H1 (cell line): ENCODE measurements around the gene APOBR. TPM values are rescaled to one million over a fixed set of nuclear protein-coding genes. Genes with fewer than 3 reads are reported as not detected.

Experiments
- CTCF ChIA-PET: fragments of 300-600 bp; sonication (Branson Sonifier 250); formaldehyde crosslinking; loops from one replicate; lab custom pipeline; 2021; ENCODE audit not compliant: partially characterized antibody; lab: Charles Lee
- POLR2A ChIA-PET: fragments of 300-600 bp; sonication (Branson Sonifier 250); formaldehyde crosslinking; loops from one replicate; lab custom pipeline; 2021; ENCODE audit warnings: inconsistent platforms; ENCODE audit not compliant: partially characterized antibody; lab: Charles Lee
- DNase-seq, 2 experiments: peaks; one replicate each; pipeline versions ENCODE4 v3.0.0 to v3.0.0-alpha.2; 2010 to 2022; ENCODE audit warnings: low spot score in 2 of 2, low read depth in 1 of 2, mixed read lengths in 1 of 2
- FAIRE-seq: peaks from 2 replicates; lab custom pipeline; 2011; peaks lifted over from hg19 to GRCh38; lab: Jason Lieb, UNC
- H2AFZ ChIP-seq: 2 replicates; pipeline ENCODE4 v1.8.1; 2012; ENCODE audit warnings: low read length, inconsistent platforms
- H2AK5ac ChIP-seq: 2 replicates; pipeline ENCODE4 v1.6.1; 2013; ENCODE audit warnings: low read depth, low read length
- H2BK120ac ChIP-seq: replicated peaks from 2 replicates; pipeline ENCODE3; 2013; ENCODE audit warnings: low read depth, low read length, inconsistent platforms
- H2BK12ac ChIP-seq: 2 replicates; pipeline ENCODE4 v1.6.1; 2013; ENCODE audit warnings: low read depth, low read length
- H2BK15ac ChIP-seq: 2 replicates; pipeline ENCODE4 v1.6.1; 2013; ENCODE audit warnings: low read length
- H2BK20ac ChIP-seq: 2 replicates; pipeline ENCODE4 v1.6.1; 2013; ENCODE audit warnings: low read length
- H2BK5ac ChIP-seq: 2 replicates; pipeline ENCODE4 v1.6.1; 2013; ENCODE audit warnings: low read depth, low read length
- H3K14ac ChIP-seq: 2 replicates; pipeline ENCODE4 v1.6.1; 2013; ENCODE audit warnings: inconsistent platforms; ENCODE audit not compliant: insufficient read length
- H3K18ac ChIP-seq: 2 replicates; pipeline ENCODE4 v1.6.1; 2013; ENCODE audit warnings: low read length; ENCODE audit errors: extremely low read depth
- H3K23ac ChIP-seq: 2 replicates; pipeline ENCODE4 v1.6.1; 2013; ENCODE audit warnings: inconsistent platforms; ENCODE audit not compliant: insufficient read length
- H3K23me2 ChIP-seq: 2 replicates; pipeline ENCODE4 v1.6.1; 2013; ENCODE audit warnings: low read depth, low read length
- H3K27ac ChIP-seq: 2 replicates; pipeline ENCODE4 v1.6.1; 2011; ENCODE audit warnings: low read depth, low read length, inconsistent platforms
- H3K27me3 ChIP-seq, 4 experiments: replicated peaks in 1 of 4; 1 replicate in 1 of 4; 2 replicates in 3 of 4; pipeline versions ENCODE4 v1.6.1 to v1.8.1; 2011 to 2013; ENCODE audit warnings: low read length in 3 of 4, mild to moderate bottlenecking in 3 of 4, inconsistent platforms in 2 of 4, mixed read lengths in 2 of 4, moderate library complexity in 1 of 4; ENCODE audit not compliant: control insufficient read depth in 3 of 4, insufficient read depth in 3 of 4; ENCODE audit errors: extremely low read depth in 1 of 4
- H3K36me3 ChIP-seq, 4 experiments: 2 replicates each; pipeline versions ENCODE4 v1.6.1 to v1.8.1; 2011 to 2013; ENCODE audit warnings: mild to moderate bottlenecking in 4 of 4, low read length in 3 of 4, moderate library complexity in 2 of 4, control low read depth in 1 of 4, inconsistent platforms in 1 of 4; ENCODE audit not compliant: insufficient read depth in 4 of 4, control insufficient read depth in 2 of 4
- H3K4ac ChIP-seq: replicated peaks from 2 replicates; pipeline ENCODE3; 2013; ENCODE audit warnings: low read length, low read depth, mixed read lengths, inconsistent platforms; ENCODE audit not compliant: insufficient read length
- H3K4me1 ChIP-seq, 4 experiments: replicated peaks in 1 of 4; 1 replicate in 1 of 4; 2 replicates in 3 of 4; pipeline versions ENCODE4 v1.6.1 to v1.8.1; 2011 to 2013; ENCODE audit warnings: low read length in 3 of 4, inconsistent platforms in 2 of 4, mixed read lengths in 1 of 4; ENCODE audit not compliant: insufficient read depth in 4 of 4, control insufficient read depth in 3 of 4
- H3K4me2 ChIP-seq, 2 experiments: 2 replicates each; pipeline versions ENCODE4 v1.6.1 to v1.8.1; 2011 to 2013; ENCODE audit warnings: low read depth in 2 of 2, low read length in 2 of 2, control low read depth in 1 of 2, inconsistent platforms in 1 of 2, mild to moderate bottlenecking in 1 of 2; ENCODE audit not compliant: insufficient read depth in 1 of 2
- H3K4me3 ChIP-seq, 4 experiments: fragments of 200-600, 300-600 bp in 1 of 4; sonication (generic), shearing (Covaris generic), sonication (Bioruptor Twin) in 1 of 4; 2 replicates each; pipeline versions ENCODE4 v1.5.1 to v1.8.1; 2011 to 2016; ENCODE audit warnings: low read length in 4 of 4, low read depth in 3 of 4, control low read depth in 2 of 4, inconsistent platforms in 2 of 4, mild to moderate bottlenecking in 2 of 4, mixed read lengths in 1 of 4, moderate library complexity in 1 of 4; ENCODE audit not compliant: insufficient read depth in 2 of 4; ENCODE audit errors: extremely low read depth in 1 of 4
- H3K56ac ChIP-seq: replicated peaks from 2 replicates; pipeline ENCODE3; 2013; ENCODE audit warnings: low read depth, mild to moderate bottlenecking, mixed read lengths, low read length, inconsistent platforms; ENCODE audit not compliant: insufficient read length
- H3K79me1 ChIP-seq: 2 replicates; pipeline ENCODE4 v1.6.1; 2013; ENCODE audit warnings: low read depth, low read length, control low read depth
- H3K79me2 ChIP-seq, 2 experiments: 2 replicates each; pipeline versions ENCODE4 v1.6.1 to v1.8.1; 2012 to 2013; ENCODE audit warnings: low read length in 2 of 2, mild to moderate bottlenecking in 2 of 2, inconsistent platforms in 1 of 2; ENCODE audit not compliant: insufficient read depth in 2 of 2, control insufficient read depth in 1 of 2
- H3K9ac ChIP-seq, 4 experiments: replicated peaks in 1 of 4; 1 replicate in 1 of 4; 2 replicates in 3 of 4; pipeline versions ENCODE4 v1.6.1 to v1.8.1; 2011 to 2013; ENCODE audit warnings: low read depth in 3 of 4, low read length in 3 of 4, control low read depth in 2 of 4, mild to moderate bottlenecking in 2 of 4, moderate library complexity in 2 of 4, inconsistent platforms in 1 of 4; ENCODE audit errors: extremely low read depth in 1 of 4
- H3K9me3 ChIP-seq, 2 experiments: 2 replicates each; pipeline versions ENCODE4 v1.6.1 to v1.8.1; 2012 to 2013; ENCODE audit warnings: mild to moderate bottlenecking in 2 of 2, moderate library complexity in 2 of 2, control low read depth in 1 of 2, inconsistent platforms in 1 of 2, low read depth in 1 of 2, low read length in 1 of 2, mixed read lengths in 1 of 2; ENCODE audit not compliant: insufficient read depth in 2 of 2
- H4K20me1 ChIP-seq, 2 experiments: replicated peaks in 1 of 2; 2 replicates each; pipeline versions ENCODE3 to v1.8.1; 2011 to 2013; ENCODE audit warnings: inconsistent platforms in 2 of 2, low read length in 2 of 2, mild to moderate bottlenecking in 1 of 2; ENCODE audit not compliant: insufficient read depth in 2 of 2, control insufficient read depth in 1 of 2
- H4K5ac ChIP-seq: 2 replicates; pipeline ENCODE4 v1.6.1; 2013; ENCODE audit warnings: low read length, low read depth, mixed read lengths, inconsistent platforms; ENCODE audit not compliant: insufficient read length
- H4K8ac ChIP-seq: 2 replicates; pipeline ENCODE4 v1.8.0; 2013; ENCODE audit warnings: mild to moderate bottlenecking, moderate library complexity, low read length, inconsistent platforms; ENCODE audit not compliant: insufficient read depth; ENCODE audit errors: extremely low read depth
- H4K91ac ChIP-seq: replicated peaks from 2 replicates; pipeline ENCODE3; 2013; ENCODE audit warnings: low read length, mixed read lengths, inconsistent platforms; ENCODE audit not compliant: insufficient read length
- ATF2 ChIP-seq: IDR thresholded peaks from 2 replicates; pipeline ENCODE4 v1.6.1; 2012; ENCODE audit warnings: low read length, inconsistent platforms
- BACH1 ChIP-seq: IDR thresholded peaks from 2 replicates; pipeline ENCODE4 v1.6.1; 2012; ENCODE audit warnings: low read length, improper control_type of control experiment
- CHD2 ChIP-seq: IDR thresholded peaks from 2 replicates; pipeline ENCODE4 v1.6.1; 2012; ENCODE audit warnings: low read length, improper control_type of control experiment
- GTF2F1 ChIP-seq: IDR thresholded peaks from 2 replicates; pipeline ENCODE4 v1.6.1; 2012; ENCODE audit warnings: low read depth, low read length, improper control_type of control experiment, borderline replicate concordance
- JUND ChIP-seq: IDR thresholded peaks from 2 replicates; pipeline ENCODE4 v1.6.1; 2011; ENCODE audit warnings: mild to moderate bottlenecking, improper control_type of control experiment, low read length
- SIRT6 ChIP-seq: IDR thresholded peaks from one replicate; pipeline ENCODE4 v1.7.1; 2012; ENCODE audit warnings: low read length, inconsistent platforms
- TBP ChIP-seq: IDR thresholded peaks from 2 replicates; pipeline ENCODE4 v1.6.1; 2011; ENCODE audit warnings: low read depth, low read length, improper control_type of control experiment
- TEAD4 ChIP-seq: IDR thresholded peaks from 2 replicates; pipeline ENCODE4 v1.6.1; 2012; ENCODE audit warnings: low read depth, low read length, inconsistent platforms, mixed read lengths
- WGBS, 2 experiments: shearing (Covaris generic) in 1 of 2; methylation state at CpG; one replicate each; pipeline versions ENCODE4 v1.1.6 to v1.1.7; 2013 to 2015; ENCODE audit warnings: low lambda C conversion rate in 2 of 2, mixed read lengths in 2 of 2, inconsistent platforms in 1 of 2, low coverage in 1 of 2, missing lambda C conversion rate in 1 of 2; ENCODE audit not compliant: insufficient replicate concordance in 2 of 2, insufficient coverage in 1 of 2, insufficient read length in 1 of 2; ENCODE audit errors: extremely low coverage in 1 of 2, missing lambda C conversion rate in 1 of 2; 5-methylcytosine and 5-hydroxymethylcytosine counted together
- polyA plus RNA-seq, 7 experiments: library from polyadenylated mRNA; depleted of rRNA in 3 of 7; stranded (reverse) in 5 of 7; unstranded in 2 of 7; fragments of >200 nt in 5 of 7; fragments of 200-250 nt in 2 of 7; gene quantifications; 1 replicate in 5 of 7; 2 replicates in 1 of 7; 4 replicates in 1 of 7; pipeline versions ENCODE4 v1.2.1 to v1.2.3, GENCODE V29; 2011 to 2013; ENCODE audit warnings: missing spikeins in 2 of 7, mixed read lengths in 2 of 7
- total RNA-seq: library from RNA; stranded (reverse); fragmentation: NEBNext Ultra II Directional; extraction: Animal tissue kit (Norgen Biotek cat#: 25700); gene quantifications from 2 replicates; pipeline ENCODE4 v1.2.1, GENCODE V29; 2021

The APOBR gene
- total and polyA plus RNA-seq, 2 of the 8 experiments (the other 6 are each of a cell fraction or from before 2014, with no cell fraction given): not detected

DNA sequence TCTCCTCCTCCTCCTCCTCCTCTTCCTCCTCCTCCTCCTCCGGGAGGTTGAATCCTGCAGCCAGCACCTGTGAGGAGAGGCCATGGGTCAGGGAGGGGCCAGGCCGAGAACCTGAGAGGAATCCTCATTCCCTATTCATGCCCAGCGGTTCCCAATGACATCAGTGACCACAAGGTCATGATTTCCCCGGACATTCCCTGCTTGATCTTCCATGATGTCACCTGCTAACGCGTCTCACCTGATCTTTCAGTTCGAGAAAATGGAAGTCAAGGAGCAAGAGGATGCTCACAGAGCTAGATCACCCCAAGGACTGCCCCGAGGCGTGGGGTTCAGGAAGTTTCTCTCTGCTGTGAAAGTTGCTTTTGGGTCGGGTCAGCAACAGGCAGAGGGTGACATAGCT, 5.4 kb downstream of the APOBR start:
- no peak overlapping the region for H3K9ac ChIP-seq
- H3K4ac ChIP-seq: no peak overlapping the region
- H2BK120ac ChIP-seq: no peak overlapping the region
- no peak for DNase-seq
- WGBS, 2 experiments: 91% methylated on average over 8 of the region's 10 CpGs; no CpG with 5 or more reads in 1 of the 2 experiments
- H3K4me2 ChIP-seq: no peak overlapping the region
- no peaks in the 10 kb centered on the region for H3K79me2 ChIP-seq
- no peak overlapping the region for H2AFZ ChIP-seq
- H3K79me1 ChIP-seq: no peaks in the 10 kb centered on the region
- H2BK5ac ChIP-seq: no peak overlapping the region
- FAIRE-seq: no peak
- peaks cover 0 to 3% of the 10 kb centered on the region in 2 experiments for H4K20me1 ChIP-seq
- H3K23ac ChIP-seq: no peak overlapping the region
- no peak overlapping the region for H3K18ac ChIP-seq
- no peak overlapping the region for H4K91ac ChIP-seq
- POLR2A ChIA-PET: no interaction called here
- H2BK20ac ChIP-seq: no peak overlapping the region; the same call in 1 of the 2 replicates
- CTCF ChIA-PET: interaction anchor here (1.6 kb wide), 1 partner anchor 50 kb away, joined by 3 read pairs; no protein-coding TSS in a partner anchor
- H3K9me3 ChIP-seq: no peaks in the 10 kb centered on the region
- H2BK12ac ChIP-seq: no peak overlapping the region
- no peak overlapping the region for H2BK15ac ChIP-seq
- H3K27me3 ChIP-seq: no peaks in the 10 kb centered on the region; a peak in 1 of 7 replicates
- no peak overlapping the region for H3K56ac ChIP-seq
- no peaks in the 10 kb centered on the region for H3K4me1 ChIP-seq
- H4K5ac ChIP-seq: no peak overlapping the region
- H4K8ac ChIP-seq: no peak overlapping the region
- H3K14ac ChIP-seq: no peak overlapping the region
- H2AK5ac ChIP-seq: no peak overlapping the region
- H3K27ac ChIP-seq: no peak overlapping the region
- H3K4me3 ChIP-seq: no peak overlapping the region
- H3K23me2 ChIP-seq: peaks cover 10% of the 10 kb centered on the region; the same call in 1 of the 2 replicates
- no peaks in the 10 kb centered on the region for H3K36me3 ChIP-seq
- TF ChIP-seq GTF2F1: no peak
- no peak for TF ChIP-seq TBP
- no peak for TF ChIP-seq CHD2
- TF ChIP-seq BACH1: no peak
- TF ChIP-seq TEAD4: no peak
- no peak for TF ChIP-seq ATF2
- TF ChIP-seq JUND: no peak
- no peak for TF ChIP-seq SIRT6
